Measurements from ENCODE around the gene CARMIL1. TPM values are rescaled to one million over a fixed set of nuclear protein-coding genes. Genes with fewer than 3 reads are reported as not detected.

The CARMIL1 gene
- total and polyA plus RNA-seq, 10 of the 15 experiments (the other 5 are each of a cell fraction or from before 2014, with no cell fraction given), result 6.4 to 18.1 (median 10.3) TPM

GRCh38 chr6:25278261-25278913 lies 787 bp upstream of the CARMIL1 start:
- Histone ChIP-seq H2AFZ (ENCODE audit: control insufficient read depth, low read depth, low read length) (peak overlapping the region; percentile 93), H3K9ac (ENCODE audit: control insufficient read depth, insufficient read depth, low read length) (peak overlapping the region; percentile 74), H3K27ac (ENCODE audit: control insufficient read depth, insufficient read depth) (0 out of 2 replicates have a peak overlapping the region, but pooled peaks have one; percentile 50), H3K4me1 (ENCODE audit: control insufficient read depth, insufficient read depth, low read length) (0 out of 2 replicates have a peak, but pooled peaks cover 5% of the 10 kb centered on the region), H3K36me3 (ENCODE audit: control insufficient read depth in 2 of 2, insufficient read depth in 2 of 2, low read length in 1 of 2) (no peaks in the 10 kb centered on the region), H3K4me2 (ENCODE audit: control insufficient read depth, insufficient read depth) (peak overlapping the region; percentile 64), H3K4me3 (peak overlapping the region; percentile 92), H3K9me3 (replicated peaks; ENCODE audit: control insufficient read depth, insufficient read depth, low read length) (no peaks in the 10 kb centered on the region), H4K20me1 (ENCODE audit: control insufficient read depth, insufficient read depth) (no peaks in the 10 kb centered on the region), H3K27me3 (replicated peaks in 1 of 2; ENCODE audit: control insufficient read depth in 2 of 2, insufficient read depth in 2 of 2, low read length in 1 of 2) (no peaks in the 10 kb centered on the region), H3K79me2 (ENCODE audit: control insufficient read depth, insufficient read depth, low read length) (peaks cover 8% of the 10 kb centered on the region)
- ATAC-seq (peak; percentile 40), DNase-seq (ENCODE audit: low read depth, low spot score) (no peak), FAIRE-seq (no peak)
- in situ Hi-C loops (cut with MboI), result no loop called here
- CTCF ChIA-PET, result interaction anchor here (0.6 to 13.8 kb wide), 49 partner anchors 8 to 440 kb away, joined by 3 to 362 read pairs (median 4); no protein-coding TSS in a partner anchor
- intact Hi-C loops (cut with micrococcal nuclease; ENCODE audit: unreplicated experiment), result loop anchor here (1.0 kb wide), 1 partner anchor 212 kb away; no protein-coding TSS in a partner anchor
- SMC1A ChIA-PET (ENCODE audit: uncharacterized antibody, unreplicated experiment), result interaction anchor here (0.7 to 4.8 kb wide), 39 partner anchors 8 to 440 kb away, joined by 3 to 105 read pairs (median 4); no protein-coding TSS in a partner anchor
- WGBS (ENCODE audit: insufficient coverage, insufficient replicate concordance, low lambda C conversion rate, missing lambda C conversion rate), result 3% methylated on average over 16 of the region's 16 CpGs
- TSS peak; percentile 82 for BruUV-seq (replicated peaks)
- RAD21 ChIA-PET (ENCODE audit: unreplicated experiment), result interaction anchor here (0.6 to 6.9 kb wide), 32 partner anchors 8 to 744 kb away, joined by 3 to 219 read pairs (median 5); no protein-coding TSS in a partner anchor
- POLR2A ChIA-PET, result interaction anchor here (1.2 to 2.0 kb wide), 5 partner anchors 90 to 214 kb away, joined by 4 to 12 read pairs (median 4); no protein-coding TSS in a partner anchor
- no peak for TF ChIP-seq REST (IDR thresholded peaks at IDR 0.05; ENCODE audit: low read depth, low read length)
- TF ChIP-seq FOXM1 (IDR thresholded peaks at IDR 0.05; ENCODE audit: low read depth, low read length), result no peak
- TF ChIP-seq NBN (IDR thresholded peaks at IDR 0.05), result 0 out of 2 replicates have a peak, but pooled peaks have one; percentile 14
